Retina (tissue), 1 donor: ENCODE data around the gene DACT3.
"Not testable (repeated sequence)": the region's sequence is repeated elsewhere in the genome, so short reads cannot be mapped to it uniquely, and the experiment has no call there.

Experiments used
- DNase-seq: peaks from one replicate; pipeline ENCODE4 v3.0.0-alpha.2; 2016

DACT3 gene

DNA sequence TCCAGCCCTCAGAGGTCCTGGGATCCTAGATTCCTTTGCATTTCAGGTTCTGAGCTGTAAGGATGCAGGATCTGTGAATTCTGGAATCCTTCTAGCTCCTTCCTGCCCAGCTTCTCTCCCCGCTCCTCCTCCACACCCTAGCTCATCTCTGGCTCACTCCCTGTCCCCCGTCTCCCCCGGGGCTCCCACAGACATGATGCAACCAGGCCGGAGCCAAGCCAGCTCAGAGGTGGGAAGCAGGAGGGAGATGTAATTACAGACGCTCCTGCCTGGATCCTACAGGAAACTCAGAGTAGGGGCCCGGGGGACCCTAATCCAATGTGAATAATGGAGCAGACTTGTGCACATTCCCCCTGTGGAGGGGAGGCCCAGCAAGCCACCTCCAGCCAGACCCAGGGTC is 29.5 kb downstream of the DACT3 start:
- no peak for DNase-seq

DNA sequence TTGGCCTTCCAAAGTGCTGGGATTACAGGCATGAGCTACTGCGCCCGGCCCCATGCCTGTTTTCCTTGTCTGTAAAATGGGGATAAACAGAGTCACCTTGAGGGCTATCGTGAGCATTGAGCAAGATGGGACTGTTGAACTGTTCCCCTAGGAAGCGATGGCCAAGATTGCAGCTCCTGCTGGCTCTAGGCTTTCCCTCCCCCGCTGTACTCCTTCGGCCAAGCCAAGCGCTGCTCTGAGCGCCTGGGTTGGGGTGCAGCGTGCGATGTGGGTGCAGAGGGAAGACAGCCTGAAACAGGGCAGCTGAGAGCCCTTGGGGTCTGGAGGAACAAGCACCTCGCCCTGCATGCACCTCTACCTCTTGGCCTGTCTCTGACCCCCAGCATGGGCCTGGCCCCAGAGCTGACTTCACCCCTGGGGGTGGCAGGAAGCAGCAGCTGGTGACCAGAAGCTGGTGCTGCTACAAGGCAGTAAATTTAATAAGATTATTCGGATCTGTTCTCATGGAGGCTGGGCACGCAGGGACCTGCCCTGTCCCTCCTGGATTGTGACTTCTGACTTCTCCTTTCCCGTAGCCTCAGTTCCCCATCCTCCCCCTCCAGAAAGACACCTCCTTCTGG is 30.3 kb downstream of the DACT3 start:
- DNase-seq = no peak

DNA sequence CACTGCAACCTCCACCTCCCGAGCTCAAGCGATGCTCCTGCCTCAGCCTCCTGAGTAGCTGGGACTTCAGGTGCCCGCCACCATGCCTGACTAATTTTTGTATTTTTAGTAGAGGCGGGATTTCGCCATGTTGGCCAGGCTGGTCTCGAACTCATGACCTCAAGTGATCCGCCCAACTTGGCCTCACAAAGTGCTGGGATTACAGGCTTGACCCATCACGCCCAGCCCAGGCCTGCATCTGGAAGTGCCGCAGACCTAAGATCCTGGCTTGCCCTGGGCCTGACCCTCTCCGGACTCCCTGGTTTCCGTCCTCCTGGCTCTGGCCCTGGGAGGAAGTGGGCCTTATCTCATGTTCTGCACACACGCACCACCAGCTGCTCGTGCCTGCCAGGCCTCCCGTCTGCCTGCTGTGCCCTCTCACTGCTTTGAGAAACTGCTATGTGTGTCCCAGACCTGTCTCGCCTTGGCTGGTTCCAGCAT is 31.4 kb downstream of the DACT3 start:
- DNase-seq = no peak

DNA sequence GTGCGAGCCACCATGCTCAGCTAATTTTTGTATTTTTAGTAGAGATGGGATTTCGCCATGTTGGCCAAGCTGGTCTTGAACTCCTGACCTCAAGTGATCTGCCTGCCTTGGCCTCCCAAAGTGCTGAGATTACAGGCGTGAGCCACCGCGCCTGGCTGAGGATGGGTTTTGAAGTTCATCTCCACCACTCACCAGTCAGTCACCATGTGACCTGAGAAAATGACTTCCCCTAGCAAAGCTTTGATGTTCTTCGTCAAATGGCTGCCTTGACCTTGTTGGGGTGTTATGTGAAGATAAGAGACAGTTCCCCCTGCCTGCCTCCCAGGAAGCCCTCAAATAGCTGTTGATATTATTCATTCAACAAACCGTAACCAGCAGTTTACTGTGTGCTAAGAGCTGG is 32.0 kb downstream of the DACT3 start:
- not testable (repeated sequence) for DNase-seq

DNA sequence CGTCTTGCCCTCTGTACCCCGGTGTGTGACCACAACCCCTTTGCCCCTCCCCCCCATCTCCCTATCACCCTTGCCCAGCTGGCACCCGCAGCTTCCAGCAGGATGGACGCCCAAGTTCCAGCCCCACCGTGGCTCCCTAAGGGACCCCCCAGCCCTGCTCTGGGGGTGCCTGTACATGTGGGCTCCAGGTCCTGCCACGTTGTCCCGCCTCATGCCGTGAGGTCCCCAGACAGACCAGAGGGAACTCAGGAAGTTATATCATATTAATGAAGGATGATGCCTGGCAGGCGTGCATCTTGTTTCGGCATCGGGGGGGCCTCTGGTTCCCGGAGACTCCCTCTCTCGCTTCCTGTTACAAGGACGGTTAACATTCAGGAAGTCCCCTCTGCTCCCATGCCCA is 34.5 kb downstream of the DACT3 start:
- no peak for DNase-seq

DNA sequence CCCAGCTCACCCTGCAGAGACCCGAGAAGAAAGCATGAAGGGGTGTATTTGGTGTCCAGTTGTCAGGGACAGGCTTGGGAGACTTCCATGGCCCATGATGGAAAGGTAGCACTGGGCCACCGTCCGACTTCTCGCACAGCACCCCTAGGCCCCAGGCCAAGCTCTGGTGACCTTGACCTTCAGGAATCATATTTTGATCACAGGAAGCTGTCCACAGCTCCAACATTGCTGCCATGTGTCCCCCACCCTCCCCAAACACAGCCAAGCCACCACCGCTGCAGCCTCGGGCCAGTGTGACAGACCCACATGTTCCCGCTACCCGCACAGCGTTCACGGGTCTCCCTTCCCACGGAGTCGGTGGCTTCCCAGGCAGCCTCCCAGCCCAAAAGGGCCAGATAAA is 35.3 kb downstream of the DACT3 start:
- DNase-seq = no peak

DNA sequence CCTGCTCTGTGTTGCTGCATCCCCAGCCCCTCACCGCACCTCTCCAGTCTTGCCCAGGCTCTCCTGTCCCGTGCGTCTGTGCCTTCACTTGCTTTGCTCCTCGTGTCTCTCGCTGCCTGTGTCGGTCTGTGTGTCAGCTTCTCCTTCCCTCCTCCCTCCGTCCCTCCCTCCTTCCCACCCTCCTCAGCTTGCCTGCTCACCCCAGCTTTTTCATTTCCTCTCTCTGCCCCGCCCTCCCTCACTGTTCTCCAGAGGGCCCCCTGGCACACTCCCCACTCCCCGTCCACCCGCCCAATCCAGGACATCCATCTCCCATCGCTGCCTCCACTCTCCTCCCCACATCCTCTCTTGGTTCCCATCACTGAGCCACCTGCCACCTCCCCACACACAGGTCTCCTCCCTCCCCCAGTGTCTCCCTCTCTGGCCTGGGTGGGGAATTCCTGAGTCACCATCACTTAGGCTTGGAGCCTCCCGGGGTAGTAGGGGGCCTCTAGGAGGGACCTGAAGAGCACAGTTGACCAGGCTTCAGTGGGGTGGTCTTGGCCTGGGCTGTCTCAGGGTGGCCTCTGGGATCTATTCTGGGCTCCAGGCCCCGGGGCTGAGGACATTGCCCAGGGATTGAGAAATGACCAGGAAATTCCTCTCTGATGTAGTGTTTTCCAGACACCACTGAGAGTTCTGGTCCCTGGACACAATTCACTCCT is 35.9 kb downstream of the DACT3 start, which contains the start of gene PTGIR:
TSS of gene PTGIR (minus strand) at position 132 of the 704 bp plus-strand sequence. CDS start 864 bp downstream, outside the sequence.
- no peak for DNase-seq

DNA sequence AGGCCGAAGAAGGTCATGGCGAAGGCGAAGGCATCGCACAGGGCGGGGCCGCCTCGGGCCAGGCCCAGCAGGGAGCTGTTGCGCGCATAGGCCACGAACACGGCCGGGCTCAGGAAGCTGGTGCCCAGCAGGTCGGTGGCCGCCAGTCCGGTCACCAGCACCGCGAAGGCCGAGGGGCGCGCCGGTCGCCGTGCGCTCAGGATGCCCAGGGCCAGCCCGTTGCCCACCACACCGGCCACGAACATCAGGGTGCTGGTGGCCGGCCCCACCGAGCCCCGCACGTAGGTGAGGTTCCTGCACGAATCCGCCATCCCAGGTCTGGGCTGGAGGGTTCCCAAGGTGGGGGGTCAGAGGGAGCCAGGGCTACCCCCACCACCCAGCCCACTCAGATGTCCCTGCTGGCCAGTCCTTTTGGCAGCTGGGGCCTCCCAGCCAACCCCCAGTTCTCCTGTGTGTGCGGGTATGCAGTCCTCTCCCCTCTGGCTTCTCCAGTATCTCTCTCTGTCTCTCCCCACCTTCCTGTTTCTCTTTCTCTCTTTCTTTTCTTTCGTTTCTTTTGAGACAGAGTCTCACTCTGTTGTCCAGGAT is 37.0 kb downstream of the DACT3 start:
- no peak for DNase-seq

DNA sequence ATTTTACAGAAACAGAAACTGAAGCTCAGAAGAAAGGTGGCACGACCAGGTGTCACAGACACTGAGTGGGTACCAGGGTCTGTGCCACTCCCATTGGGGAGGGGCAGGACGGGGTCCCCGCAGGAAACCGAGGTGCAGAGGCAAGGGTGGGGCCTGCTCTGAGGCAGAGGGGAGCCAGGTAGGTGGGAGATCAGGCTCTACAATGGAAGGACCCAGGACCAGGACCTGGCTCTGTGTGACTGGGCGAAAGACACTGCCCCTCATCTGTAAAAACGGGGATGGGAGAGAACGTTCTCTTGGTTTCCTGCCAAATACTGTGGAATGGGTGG is 38.9 kb downstream of the DACT3 start:
- DNase-seq = no peak

DNA sequence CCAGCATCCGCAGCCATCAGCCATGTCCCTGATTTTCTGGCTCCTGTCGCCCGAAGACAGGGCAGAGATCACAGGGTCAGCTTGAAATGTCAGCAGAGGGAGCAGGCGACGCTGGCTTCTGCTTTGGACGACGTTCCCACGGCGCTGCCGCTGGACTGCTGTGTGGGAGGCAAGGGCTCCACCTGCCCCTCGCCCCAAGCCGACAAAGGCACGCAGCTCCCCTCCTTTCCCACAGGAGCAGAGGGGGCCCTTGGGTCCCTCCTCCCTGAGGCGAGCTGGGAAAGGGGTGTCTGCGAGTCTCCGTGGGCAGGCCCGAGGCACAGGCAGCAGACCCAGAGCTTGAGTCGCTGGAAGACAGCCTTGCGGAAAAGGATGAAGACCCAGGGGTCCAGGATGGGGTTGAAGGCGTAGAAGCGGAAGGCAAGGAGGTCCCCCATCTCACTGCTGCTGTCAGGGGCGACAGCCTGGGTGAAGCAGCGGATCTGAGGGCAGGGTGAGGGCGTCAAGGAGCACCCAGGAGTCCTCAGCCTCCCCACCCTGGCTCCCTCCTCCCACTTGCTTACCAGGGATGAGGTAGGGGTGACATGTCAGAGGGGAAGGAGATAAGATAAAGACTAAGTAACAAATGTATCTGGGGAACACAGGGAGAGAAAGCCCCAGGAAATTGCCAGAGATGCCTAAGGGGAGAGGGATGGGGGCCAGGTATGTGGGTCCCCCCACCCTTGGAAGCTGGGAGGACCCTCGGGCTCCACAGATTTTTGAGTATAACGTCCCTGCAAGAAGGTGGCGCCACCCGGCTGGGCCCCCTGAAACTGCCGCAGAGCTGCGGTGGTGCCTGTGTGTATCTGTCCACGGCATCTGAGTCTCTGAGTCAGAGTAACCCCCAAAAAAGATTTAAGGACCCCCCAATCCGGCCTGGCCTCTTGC is 39.5 kb downstream of the DACT3 start:
- DNase-seq = peak; percentile 66

DNA sequence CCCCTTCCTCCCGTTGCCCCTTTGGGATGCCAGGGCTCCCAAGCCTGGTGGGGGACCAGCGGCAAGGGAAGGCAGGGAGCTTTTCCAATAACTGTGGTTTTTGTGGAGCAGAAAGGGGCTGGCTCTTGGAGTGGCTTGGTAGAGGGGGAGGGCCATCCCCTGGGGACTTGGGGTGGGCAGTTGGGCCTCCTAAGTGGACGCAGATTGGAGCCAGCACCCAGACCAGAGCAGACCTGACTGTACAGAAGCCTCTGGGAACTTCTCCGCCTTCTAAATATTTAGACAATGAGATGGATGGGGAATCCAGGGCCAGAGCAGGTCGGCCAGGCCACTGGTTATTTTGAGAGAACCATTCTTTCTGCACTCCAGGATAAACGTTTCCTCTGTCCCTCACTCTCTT is 40.3 kb downstream of the DACT3 start:
- DNase-seq = no peak

DNA sequence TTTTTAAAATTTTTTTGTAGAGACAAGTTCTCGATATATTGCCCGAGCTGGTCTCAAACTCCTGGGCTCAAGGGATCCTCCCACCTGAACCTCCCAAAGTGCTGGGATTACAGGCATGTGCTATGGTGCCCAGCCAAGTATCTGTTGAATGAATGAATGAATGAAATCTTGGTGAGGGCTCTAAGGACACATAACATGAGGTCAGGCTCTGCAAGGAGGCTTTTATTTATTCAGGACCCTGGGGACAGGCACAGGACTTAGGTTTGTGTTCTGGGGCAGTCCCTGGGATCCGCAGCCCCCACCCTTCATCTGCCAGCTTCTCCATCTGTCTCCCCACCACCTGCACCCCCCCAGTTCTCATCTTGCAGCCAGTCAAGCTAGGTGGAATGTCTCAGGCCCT is 40.7 kb downstream of the DACT3 start:
- no peak for DNase-seq

DNA sequence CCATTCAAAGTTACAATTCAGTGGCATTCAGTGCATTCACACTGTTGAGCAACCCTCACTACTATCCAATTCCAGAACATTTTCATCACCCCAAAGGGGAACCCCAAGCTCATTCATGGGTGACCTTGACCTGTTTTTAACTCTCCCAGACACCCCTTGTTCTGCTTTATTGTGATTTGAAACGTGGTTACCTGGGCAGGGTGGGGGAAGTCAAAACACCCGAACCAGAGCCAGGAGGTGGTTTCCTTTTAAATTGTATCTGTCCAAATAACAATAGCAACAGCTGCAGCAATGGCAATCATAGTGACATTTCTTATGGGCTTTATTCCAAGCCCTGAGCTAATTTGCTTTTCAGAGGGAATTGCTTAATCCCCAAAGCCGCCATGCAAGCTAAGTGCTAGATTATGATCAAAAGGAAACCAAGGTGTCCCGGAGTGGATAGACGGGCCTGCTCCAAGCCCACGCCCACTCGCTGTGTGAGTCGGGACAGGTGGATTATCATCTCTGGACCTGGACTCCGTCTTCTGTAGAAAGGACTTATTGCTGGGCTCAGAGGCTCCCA is 42.2 kb downstream of the DACT3 start:
- DNase-seq = no peak

DNA sequence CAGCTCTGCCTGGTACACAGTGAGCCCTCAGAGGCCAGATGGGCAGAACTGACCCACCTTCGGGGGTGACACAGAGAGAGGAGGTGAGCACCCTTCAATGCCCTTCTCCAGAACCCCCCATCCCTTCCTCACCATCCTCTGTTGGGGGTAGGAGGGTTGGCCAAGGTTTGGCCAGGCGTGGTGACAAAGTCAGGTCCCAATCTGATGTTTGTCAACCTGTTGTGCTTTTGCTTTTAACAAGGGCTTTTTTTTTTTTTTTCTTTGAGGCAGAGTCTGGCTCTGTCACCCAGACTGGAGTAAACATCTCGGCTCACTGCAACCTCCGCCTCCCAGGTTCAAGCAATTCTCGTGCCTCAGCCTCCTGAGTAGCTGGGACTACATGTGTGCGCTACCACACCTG is 43.4 kb downstream of the DACT3 start:
- DNase-seq = no peak

DNA sequence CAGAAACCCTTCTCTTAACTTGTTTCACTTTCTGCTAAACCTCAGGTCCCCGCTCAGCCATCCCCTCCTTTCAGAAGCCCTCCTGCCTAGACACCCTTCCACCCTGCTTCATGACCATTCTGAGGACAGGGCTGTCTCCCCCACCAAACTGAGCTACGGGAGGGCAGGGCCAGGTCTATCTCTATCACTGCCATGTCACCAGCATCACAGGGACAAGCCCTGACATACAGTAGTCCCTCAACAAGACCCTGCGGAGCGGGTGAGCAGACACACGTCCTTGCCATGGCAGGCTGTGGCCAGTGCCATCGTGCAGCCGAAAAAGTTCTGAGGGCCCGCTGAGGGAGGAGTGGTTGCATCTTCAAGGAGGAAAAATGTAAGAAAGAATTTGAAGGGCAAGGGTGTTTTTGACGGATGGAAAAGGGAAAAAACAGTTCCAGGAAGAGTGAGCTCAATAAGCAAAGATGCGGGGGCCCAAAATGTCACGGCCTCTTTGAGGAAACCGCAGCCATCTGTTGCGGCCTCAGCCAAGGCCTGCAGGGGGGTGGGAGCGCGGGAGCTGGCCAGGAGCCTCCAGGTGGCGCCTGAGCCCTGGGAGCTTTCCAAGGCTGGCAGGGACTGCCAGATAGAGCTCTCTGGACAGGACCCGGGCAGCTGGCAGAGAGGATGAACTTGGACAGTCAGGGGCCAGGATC is 44.2 kb downstream of the DACT3 start:
- peak; percentile 66 for DNase-seq

DNA sequence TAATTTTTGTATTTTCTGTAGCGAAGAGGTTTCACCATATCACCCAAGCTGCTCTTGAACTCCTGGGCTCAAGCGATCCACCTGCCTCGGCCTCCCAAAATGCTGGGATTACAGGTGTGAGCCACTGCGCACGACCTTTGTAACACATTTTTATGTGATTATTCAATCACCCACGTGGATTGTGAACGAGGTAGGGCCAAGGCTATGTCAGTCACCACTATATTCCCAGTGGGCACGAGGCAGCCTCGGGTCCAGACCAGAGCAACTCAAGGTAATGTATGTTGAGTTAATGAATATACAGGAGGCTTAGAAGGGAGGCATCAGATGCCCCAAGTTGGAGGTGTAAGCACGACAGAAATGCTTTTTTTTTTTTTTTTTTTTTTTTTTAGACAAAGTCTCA is 45.0 kb downstream of the DACT3 start:
- no peak for DNase-seq

DNA sequence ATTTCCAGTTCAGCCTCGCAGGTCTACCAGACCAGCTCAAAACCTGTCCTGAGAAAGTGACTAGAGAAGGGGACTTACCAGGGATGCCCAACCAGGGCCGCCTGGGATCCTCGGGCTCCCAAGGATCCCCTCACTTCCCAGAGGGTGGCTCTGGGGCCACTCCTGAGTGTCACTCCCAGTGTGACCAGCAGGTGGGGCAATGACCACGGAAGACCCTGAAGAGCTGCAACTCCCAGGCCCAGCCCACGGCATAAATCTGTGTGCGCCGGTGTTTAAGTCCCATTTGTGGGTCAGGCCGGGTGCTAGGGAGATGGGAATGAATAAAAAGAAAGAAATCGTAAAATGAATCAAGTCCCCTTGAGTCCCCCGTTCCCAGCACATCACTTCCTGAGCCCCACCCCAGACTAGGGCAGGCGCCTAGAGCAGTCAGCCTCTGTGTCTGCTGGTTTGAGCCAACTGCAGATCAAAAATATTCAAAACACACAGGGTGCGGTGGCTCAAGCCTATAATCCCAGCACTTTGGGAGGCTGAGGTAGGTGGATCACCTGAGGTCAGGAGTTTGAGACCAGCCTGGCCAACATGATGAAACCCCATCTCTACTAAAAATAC is 46.8 kb downstream of the DACT3 start:
- DNase-seq = peak; percentile 90

DNA sequence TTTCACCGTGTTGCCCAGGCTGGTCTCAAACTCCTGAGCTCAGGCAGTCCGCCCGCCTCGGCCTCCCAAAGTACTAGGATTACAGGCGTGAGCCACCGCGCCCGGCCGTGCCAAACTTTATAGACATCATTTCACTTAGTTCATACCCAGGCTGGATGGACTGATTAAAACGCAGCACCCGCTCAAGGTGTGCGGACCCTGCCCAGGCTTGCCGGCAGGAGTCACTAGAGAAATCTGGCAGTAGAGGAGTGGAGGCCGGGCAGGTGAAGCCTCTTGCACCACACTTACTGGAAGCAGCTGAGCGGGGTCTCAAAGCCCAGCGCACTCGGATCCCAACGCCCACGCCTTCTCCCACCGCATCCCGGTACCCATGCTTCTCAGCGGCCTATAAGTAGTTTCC is 47.5 kb downstream of the DACT3 start:
- no peak for DNase-seq

DNA sequence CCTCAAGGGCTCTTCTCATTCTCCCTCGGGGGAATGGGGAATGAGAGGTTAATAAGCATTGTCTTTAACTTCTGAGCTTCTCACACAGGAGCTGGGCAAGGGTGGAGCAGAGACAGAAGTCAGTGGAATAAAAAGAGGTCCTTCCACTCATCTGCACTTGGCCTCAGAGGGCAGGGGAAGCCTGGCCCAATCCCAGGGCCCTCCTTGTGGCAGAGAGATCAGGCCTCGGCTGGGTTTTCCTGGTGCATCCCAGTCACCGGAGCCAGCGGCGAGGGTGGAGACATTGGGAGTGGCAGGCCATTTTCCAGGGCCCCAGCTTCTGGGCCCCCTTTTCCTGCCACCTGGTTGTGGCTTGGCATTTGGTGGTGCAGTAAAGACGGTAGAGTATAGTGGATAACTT is 49.2 kb downstream of the DACT3 start:
- DNase-seq = no peak

DNA sequence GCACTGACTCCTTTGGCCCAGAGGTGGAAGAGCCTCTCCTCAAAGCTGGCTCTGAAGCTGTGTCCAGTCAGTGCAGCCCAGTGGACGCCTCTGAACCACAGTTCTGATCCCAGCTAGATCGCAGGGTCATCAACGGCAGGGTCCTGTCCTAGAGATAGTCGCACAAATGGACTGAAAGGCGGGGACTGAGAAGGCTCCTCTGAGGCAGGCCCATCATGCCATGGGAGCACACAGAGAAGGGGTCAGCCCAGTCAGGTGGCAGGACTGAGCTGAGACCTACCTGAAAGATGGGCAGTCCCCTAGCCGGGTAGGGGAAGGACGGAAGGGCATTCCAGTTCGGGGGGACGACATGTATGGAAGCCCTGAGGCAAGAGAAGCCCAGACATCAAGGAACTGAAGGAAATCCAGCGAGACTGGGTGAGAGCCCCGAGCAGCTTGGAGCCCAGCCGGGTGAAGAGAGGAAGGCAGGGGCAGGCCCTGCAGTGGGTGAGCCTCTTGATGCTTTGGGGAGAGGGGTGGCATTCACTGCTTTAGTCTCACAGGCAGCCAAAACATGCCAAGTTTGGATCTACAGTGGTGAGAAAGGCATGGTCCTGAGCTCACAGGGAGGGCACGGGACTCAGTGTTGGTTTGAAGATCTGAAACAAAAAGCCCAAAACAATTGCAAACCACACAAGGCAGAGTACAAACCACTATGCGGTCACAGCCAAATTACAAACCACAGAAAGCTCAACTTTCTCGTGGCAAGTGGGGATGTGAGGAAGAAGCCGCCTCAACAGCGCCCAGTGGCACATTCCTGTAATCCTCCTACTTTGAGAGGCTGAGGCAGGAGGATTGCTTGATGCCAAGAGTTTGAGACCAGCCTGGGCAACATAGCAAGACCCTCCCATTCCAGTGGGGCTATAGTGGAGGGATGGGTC is 49.9 kb downstream of the DACT3 start:
- no peak for DNase-seq

DNA sequence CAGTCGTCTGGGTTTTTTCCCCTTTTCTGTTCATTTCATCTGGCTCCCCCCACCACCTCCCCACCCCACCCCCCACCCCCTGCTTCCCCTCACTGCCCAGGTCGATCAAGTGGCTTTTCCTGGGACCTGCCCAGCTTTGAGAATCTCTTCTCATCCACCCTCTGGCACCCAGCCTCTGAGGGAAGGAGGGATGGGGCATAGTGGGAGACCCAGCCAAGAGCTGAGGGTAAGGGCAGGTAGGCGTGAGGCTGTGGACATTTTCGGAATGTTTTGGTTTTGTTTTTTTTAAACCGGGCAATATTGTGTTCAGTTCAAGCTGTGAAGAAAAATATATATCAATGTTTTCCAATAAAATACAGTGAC is 50.6 kb downstream of the DACT3 start:
- DNase-seq = no peak
